ENCODE results near the gene MOV10L1. TPM values are rescaled to one million over a fixed set of nuclear protein-coding genes. Genes with fewer than 3 reads are reported as not detected.

MOV10L1 gene
- total RNA-seq, 2 donors from 2014 or later: 0.43 to 0.56 TPM

GRCh38 chr22:50179937-50180726 lies 90.3 kb downstream of the MOV10L1 start:
- DNase-seq (ENCODE audit: low spot score): no peak
- intact Hi-C loops (cut with DNase I): no loop called here

GRCh38 chr22:50180727-50181521 lies 91.1 kb downstream of the MOV10L1 start:
- peak; percentile 80 for DNase-seq (ENCODE audit: low spot score)
- intact Hi-C loops (cut with DNase I): no loop called here

DNA sequence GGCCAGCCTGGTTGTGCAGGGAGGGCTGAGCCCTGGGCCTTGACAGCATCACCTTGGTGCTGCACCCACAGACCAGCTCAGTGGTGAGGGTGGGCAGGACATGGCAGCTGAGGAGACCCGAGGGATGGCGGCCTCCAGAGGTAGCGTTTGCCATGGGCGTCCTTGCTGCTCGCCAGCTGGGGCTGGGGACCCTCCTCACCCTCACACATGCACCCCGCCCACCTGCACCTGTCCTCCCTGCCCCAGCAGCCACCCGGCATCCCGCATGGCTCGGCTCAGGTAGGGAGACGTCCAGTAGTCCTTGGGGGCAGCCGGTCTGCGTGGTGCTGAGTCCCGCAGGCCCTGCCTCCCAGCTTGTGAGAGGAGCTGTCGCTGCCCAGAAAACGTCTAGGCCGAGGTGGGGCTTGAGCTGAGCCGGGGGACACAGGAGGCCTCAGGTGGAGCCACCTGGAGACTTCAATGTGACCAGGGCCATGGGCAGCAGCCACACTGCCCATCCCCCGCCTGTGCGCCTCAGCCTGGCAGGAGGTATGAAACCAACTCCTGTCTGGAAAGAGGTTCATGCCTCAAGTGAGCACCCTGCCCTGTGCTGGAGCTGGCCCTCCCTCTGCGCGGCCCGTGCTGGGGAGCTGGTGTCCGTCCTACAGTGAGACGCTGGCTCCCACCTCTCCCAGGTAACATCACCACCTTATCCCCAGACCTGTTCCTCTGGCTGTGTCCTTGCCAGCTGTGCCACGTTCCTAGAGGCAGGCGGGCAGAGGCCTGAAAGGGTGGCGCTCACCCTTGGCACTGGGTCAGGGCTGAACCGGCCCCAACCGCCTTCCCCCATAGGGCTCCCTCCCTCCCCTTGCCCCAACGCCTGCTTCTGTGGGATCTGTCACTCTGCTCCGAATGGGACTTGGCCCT lies 92.6 kb downstream of the MOV10L1 start:
- intact Hi-C loops (cut with DNase I): no loop called here
- DNase-seq (ENCODE audit: low spot score): no peak

DNA sequence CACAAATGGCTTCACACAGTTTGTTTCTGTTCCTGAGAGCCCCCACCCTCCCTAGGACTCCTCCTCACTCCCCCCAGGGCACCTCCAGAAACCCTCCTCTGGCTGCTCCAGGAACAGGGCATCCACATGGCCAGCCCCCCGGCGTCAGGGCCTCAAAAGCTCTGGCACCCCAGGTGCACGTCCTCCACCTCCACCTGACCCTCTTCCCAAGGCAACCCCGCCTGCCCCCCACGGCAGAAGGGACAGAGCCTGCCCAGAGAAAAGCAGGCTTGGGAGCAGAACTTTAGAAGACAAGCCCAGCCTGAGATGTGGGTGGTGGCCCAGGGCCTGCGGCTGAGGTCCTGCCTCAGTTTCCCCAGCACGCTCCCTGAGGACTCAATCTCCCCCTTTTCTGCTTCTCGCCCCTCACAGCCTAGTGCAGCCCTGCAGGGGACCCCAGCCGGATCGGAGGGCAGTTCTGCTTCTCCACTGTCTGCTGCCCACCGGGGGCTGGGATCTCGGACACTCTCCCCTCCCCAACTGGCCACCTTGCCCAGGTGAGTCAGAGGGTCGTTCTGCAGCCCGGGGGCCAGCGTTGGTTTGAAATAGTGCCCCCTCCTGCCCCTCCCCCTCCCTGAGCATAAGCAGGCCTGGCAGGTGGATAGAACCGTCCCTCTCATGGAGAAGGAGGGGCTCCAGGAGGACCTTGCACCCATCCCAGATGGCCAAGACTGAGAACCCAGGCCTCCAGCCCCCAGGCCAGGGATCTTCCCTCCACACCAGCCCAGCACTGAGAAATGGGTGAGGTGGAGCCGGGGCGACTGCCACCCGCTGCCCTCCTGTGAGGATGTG lies 93.5 kb downstream of the MOV10L1 start:
- intact Hi-C loops (cut with DNase I): no loop called here
- DNase-seq (ENCODE audit: low spot score): no peak

DNA sequence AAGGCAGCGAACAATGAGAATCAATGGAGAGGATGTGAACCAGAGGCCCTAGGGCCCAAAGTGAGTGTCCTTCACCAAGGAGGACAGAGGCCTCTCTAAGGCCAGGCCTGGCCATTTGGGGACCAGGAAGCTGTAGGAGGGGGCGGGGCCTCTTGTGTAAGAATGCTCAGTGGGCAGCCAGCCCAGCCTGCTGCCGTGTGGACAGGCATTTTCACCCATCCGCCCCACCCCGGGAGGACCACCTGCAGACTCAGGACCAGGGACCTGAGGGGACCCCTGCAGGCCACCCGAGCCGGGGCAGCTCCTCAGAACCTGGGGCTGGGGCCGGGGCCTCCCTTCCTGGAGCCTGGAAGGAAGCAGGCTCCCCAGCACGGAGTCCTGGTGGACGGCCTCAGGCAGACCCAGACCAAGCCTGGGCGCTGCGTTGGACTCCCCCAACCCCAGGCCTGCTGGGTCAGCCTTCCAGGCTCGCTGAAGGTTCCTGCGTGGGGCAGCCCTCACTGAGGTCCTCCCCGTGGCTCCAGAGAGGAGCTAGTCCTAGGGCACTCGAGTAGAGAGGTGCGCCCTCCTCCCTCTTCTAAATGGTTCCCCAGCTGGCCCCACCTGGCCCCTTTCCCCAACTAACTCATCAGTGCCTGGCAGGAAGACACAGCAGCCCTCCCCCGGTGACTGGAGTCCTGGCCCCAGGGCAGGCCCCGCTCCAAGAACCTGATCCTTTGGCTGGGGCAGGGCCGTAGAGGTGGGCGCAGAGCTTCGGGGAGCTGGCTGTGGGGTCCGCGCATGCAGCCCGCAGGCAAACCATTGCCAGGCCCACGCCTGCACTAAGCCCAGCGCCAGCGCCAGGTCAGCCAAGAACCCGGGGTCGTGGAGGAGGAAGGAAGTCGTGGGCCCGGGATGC lies 94.4 kb downstream of the MOV10L1 start:
- DNase-seq (ENCODE audit: low spot score): no peak
- intact Hi-C loops (cut with DNase I): no loop called here

DNA sequence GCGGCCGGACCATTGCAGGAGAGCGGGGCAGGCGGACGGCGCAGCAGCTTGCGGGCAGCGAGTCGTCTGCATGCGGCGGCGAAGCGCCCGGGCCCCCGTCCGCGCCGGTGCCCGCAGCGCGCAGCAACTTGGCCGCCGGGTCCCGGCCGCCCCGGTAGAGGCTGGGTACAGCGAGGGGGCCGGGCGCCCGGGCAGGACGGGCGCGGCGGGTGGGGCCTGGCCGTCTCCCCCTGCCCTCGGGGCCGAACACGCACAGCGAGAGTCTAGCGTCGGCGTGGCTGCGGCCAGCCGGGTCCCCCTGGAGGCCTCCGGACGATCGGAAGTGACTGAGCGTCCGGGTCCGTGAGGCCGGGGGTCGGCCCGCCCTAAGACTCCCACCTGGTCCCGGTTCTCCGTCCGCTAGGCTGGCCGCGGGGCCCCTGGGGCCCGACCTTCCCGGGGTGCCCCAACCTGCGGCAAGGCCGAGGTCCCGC lies 95.1 kb downstream of the MOV10L1 start:
- intact Hi-C loops (cut with DNase I): no loop called here

DNA sequence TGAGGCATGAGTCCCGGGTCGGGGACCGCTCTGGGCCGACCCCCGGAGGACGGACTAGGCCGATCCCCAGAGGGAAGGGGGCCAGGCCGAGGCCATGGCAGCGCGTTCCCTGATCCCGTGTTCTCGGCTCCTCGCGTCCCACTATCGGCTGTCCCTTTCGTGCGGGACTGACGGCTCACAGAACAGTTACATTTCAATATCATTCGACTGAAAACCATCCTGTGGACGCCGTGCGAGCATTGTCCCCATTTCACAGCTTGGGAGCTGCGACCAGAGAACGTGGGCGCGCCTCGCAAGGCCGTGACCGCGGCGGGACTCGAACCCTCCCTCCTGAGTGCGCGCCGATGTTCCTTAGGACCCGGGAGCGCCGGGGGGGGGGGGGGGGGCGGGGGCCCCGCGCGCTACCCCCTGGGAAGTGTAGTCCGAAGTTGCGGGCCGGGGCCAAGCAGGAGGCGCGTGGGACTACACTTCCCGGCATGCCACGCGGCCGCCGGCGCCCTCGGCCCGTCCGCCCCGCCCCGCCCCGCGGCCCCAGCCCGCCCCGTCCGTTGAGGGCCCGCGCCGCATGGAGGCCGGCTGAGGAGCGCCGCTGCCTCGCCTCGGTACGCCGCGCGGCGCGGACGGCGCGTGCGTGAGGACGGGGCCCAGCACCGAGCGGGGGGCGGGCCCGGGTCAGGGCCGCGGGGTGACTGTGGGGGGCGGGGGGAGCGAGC lies 95.7 kb downstream of the MOV10L1 start, which contains the start of gene TRABD:
TSS of gene TRABD (plus strand) at position 539 of the 713 bp plus-strand sequence. CDS start 7,148 bp downstream, outside the sequence.
- intact Hi-C loops (cut with DNase I): no loop called here
- DNase-seq (ENCODE audit: low spot score): peak; percentile 97

More for the DNA sequence above, 95.1 kb downstream of the MOV10L1 start:
- no peak for DNase-seq (ENCODE audit: low spot score)

DNA sequence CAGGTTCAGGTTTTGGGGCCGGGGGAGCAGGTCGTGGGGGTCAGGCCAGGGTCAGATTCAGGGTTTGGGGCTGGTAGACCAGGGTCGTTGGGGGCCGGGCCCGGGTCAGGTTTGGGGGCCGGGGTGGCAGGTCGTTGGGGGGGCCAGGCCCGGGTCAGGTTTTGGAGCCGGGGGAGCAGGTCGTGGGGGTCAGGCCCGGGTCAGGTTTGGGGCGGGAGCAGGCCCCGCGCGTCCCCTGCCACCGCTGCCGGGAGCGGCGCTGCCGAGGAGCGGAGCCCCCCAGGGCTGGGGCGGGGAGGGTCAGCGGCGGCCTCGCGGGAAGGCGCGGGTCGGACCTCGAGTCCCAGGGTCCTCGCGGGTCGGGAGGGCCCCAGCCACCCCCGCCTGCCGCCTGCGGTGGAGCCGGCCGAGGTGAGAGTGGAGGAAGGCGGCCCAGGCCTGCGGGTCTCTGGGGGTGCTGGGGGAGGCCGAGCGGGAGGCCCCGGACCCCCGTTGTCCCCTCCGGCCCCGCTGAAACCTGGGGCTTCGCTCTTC lies 96.4 kb downstream of the MOV10L1 start:
- DNase-seq (ENCODE audit: low spot score): no peak
- intact Hi-C loops (cut with DNase I): no loop called here

DNA sequence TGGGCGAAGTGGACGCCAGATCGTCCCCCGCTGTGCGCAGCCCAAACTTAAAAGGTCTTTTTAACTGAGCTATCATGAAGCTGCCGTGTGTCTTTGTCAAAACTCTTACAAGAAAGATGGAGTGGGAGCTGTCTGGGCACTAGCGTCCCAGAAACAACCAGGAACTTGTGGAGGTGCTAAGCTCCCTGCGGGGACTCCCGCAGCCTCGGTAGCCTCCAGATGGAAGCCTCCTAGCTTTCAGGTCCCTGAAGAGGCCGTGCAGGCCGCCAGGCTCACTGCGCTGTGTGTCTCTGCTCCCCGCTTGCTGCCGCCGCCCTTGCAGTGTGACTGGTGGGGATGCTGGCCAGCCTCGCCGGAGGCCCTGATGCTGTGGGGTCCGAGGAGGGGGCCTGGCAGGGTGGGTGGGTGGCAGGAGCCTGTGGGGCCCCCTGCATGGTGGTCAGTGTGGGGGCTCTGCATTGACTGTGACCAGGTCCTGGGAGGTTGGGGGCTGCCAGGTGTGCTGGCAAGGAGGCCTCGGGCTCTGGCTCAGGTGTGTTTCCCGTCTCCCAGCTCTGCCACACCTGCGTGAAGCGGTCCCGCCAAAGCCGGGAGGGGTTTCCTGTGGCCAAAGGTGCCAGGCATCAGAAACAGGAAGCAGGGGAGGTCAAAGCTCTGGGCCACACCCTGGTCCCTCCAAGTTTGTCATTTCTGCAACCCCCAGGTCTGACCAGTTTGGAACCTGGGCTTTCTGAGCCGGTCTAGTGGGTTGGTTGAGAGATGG lies 97.1 kb downstream of the MOV10L1 start:
- no peak for DNase-seq (ENCODE audit: low spot score)
- intact Hi-C loops (cut with DNase I): no loop called here

DNA sequence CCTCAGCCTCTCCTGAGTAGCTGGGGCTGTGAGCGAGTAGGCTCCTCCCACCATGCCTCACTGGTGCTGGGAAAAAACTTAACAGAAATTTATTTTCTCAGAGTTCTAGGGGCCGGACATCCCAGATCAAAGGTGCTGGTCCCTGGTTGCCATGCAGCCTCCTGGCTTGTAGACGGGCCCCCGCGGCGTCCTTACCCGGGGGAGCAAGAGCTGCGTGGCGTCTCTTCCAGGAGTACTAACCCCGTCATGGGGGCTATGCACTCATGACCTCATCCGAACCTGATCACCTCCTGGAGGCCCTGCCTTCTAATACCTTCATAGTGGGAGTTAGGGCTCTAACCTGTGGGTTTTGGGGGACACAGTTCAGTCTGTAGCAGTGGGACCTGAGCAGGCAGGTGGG lies 98.5 kb downstream of the MOV10L1 start:
- intact Hi-C loops (cut with DNase I): no loop called here

DNA sequence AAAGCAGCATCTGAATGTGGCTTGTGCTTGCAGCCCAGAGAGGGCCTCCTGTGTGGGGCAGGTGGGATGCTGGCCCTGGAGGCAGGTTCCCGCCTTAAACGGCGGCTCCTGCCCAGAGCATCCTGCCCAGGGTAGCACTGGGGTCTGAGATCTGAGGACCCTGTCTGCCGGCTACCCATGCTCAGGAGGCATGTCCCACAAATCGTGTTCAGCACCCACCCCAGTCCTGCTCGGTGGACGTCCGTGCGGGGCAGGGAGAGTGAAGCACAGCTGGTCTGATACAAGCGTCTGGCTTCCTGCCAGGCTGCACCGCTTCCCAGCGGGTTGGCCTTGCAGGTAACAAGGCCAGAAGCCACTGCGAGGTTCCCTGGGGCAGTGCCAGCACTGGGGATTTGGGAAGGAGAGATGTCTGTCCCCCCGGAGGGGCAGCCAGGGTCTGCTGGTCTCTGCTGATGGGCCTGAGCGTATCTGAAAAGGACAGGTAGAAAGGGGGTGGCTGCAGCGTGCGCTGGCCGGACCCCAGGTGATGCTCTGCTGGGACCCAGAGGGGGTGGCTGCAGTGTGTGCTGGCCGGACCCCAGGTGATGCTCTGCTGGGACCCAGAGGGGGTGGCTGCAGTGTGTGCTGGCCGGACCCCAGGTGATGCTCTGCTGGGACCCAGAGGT lies 99.5 kb downstream of the MOV10L1 start:
- no peak for DNase-seq (ENCODE audit: low spot score)
- intact Hi-C loops (cut with DNase I): no loop called here

More for the DNA sequence above, 98.5 kb downstream of the MOV10L1 start:
- DNase-seq (ENCODE audit: low spot score): no peak

GRCh38 chr22:50189849-50190181 lies 100.0 kb downstream of the MOV10L1 start:
- no peak for DNase-seq (ENCODE audit: low spot score)
- intact Hi-C loops (cut with DNase I): no loop called here

DNA sequence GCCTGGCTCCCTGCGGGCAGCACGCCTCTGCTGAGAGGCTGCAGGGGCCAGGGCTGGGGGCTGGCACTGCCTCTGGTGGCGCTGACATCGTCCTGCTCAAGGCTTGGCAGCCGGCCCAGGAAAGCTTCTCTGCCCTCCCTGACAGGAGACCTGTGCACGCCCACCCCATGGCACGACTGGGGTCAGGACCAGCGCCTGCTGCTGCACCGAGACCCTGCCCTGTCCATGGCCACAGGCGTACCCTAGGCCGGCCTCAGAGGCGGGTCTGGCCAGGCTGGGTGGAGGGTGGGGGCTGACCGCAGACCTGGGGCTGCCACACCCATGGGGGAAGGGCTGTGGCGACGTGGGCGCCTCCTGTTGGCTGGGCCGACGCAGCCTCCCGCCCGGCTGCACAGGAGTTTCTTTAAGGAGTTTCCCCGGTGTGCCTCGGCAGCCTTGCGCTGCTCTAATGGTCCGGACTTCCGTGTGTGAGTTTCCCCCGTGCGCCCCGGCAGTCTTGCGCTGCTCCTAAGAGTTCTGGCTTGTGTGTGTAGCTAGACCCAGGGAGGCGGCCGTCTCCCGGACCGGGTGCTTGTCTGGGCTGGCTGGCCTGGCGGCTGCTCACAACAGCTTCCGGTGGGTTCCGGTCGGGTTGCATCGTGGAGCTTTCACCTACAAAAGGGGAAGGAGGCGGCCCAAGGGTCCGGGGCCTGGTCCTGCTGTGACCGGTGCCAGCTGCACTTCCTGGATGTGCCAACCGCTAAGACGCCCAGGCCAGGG lies 100.6 kb downstream of the MOV10L1 start:
- intact Hi-C loops (cut with DNase I): no loop called here
- peak; percentile 95 for DNase-seq (ENCODE audit: low spot score)

- intact Hi-C loops (cut with DNase I): no loop called here
- no peak for DNase-seq (ENCODE audit: low spot score)
Observed at GRCh38 chr22:50190941-50191741, 101.3 kb downstream of the MOV10L1 start.
